Esophagus muscularis mucosa (tissue), 3 donors: Measurements from ENCODE around the gene CDC42BPA.

Experiments used
- POLR2A ChIP-seq: fragments of 450-650 bp; IDR thresholded peaks from one replicate; pipeline ENCODE4 v1.6.1; 2017; ENCODE audit warnings: antibody characterized with exemption, moderate library complexity, mild to moderate bottlenecking, low read depth
- POLR2AphosphoS5 ChIP-seq, 2 donors: sonication (generic); formaldehyde crosslinking; IDR thresholded peaks; one replicate each; pipeline ENCODE4 v1.6.1; 2017; ENCODE audit warnings: antibody characterized with exemption in 2 of 2
- TF ChIP-seq, protein P1 (sequence below), 3 experiments: fragments of 200-600 bp in 2 of 3; fragments of 450-650 bp in 1 of 3; sonication (generic) in 2 of 3; IDR thresholded peaks; one replicate each; pipeline ENCODE4 v1.5.1; 2017 to 2019; ENCODE audit warnings: antibody characterized with exemption in 3 of 3, mild to moderate bottlenecking in 2 of 3, moderate library complexity in 1 of 3

DNA sequence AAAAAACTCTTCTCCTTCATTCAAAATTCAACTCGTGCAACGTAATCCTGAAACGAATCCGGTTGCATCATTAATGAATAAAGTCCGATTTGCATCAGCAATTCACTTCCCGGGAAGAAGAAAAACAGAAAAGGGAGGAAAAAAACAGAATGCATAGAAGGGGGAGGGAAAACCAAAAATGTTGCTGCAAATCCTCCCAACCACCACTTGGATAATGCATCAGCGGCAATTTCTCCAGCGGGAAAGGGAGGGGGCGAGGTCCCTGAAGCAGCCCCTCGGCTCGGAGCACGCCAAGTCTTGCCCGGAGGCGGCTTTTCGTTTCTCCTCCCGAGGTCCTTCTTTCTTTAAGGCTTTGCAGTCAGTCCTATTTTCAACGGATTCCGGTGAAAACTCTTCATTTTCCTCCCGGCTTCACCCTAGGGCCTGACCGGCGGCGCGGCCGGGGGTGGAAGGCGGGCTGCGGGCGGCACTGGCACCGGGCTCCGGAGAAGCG is 723 bp downstream of the CDC42BPA start:
- TF ChIP-seq POLR2A = no peak
- TF ChIP-seq, protein P1, sequence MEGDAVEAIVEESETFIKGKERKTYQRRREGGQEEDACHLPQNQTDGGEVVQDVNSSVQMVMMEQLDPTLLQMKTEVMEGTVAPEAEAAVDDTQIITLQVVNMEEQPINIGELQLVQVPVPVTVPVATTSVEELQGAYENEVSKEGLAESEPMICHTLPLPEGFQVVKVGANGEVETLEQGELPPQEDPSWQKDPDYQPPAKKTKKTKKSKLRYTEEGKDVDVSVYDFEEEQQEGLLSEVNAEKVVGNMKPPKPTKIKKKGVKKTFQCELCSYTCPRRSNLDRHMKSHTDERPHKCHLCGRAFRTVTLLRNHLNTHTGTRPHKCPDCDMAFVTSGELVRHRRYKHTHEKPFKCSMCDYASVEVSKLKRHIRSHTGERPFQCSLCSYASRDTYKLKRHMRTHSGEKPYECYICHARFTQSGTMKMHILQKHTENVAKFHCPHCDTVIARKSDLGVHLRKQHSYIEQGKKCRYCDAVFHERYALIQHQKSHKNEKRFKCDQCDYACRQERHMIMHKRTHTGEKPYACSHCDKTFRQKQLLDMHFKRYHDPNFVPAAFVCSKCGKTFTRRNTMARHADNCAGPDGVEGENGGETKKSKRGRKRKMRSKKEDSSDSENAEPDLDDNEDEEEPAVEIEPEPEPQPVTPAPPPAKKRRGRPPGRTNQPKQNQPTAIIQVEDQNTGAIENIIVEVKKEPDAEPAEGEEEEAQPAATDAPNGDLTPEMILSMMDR (IDR thresholded peaks at IDR 0.05) = peak in 1 of 3 experiments; percentile 36
- TF ChIP-seq POLR2AphosphoS5 (IDR thresholded peaks at IDR 0.05) = peak in 1 of 2 donors; percentile 36
